Measurements from ENCODE around the gene NUP35.

Gene NUP35

GRCh38 chr2:183124222-183124956, at the start of gene NUP35:
Gene NUP35 (plus strand): TSS chr2:183124443. CDS start chr2:183124458, 15 bp downstream.
- DNase-seq = peak; percentile 80 to 87

GRCh38 chr2:183078163-183078463, 46.1 kb upstream of the NUP35 start:
- no peak for DNase-seq

- DNase-seq = peak; percentile 67 to 87
Observed at GRCh38 chr2:183078464-183079138, 45.6 kb upstream of the NUP35 start, which contains the start of gene DUSP19. Gene DUSP19 (plus strand): TSS chr2:183078747. CDS start chr2:183078934, 187 bp downstream.

- no peak for DNase-seq
Observed at GRCh38 chr2:183079139-183079775, 45.0 kb upstream of the NUP35 start.

- DNase-seq = peak in 1 of 2 experiments; percentile 4
Observed at GRCh38 chr2:183081911-183082310, 42.3 kb upstream of the NUP35 start.

- DNase-seq = no peak
Observed at GRCh38 chr2:183088061-183088460, 36.2 kb upstream of the NUP35 start.

- no peak for DNase-seq
Observed at GRCh38 chr2:183089192-183089851, 34.9 kb upstream of the NUP35 start.

GRCh38 chr2:183091318-183091953, 32.8 kb upstream of the NUP35 start:
- no peak for DNase-seq

GRCh38 chr2:183091954-183092345, 32.3 kb upstream of the NUP35 start:
- DNase-seq = no peak

GRCh38 chr2:183093857-183094657, 30.2 kb upstream of the NUP35 start:
- DNase-seq = no peak

GRCh38 chr2:183105402-183106134, 18.7 kb upstream of the NUP35 start:
- no peak for DNase-seq

- no peak for DNase-seq
Observed at GRCh38 chr2:183112577-183112976, 11.7 kb upstream of the NUP35 start.

- DNase-seq = no peak
Observed at GRCh38 chr2:183113630-183114029, 10.6 kb upstream of the NUP35 start.

- DNase-seq = no peak
Observed at GRCh38 chr2:183117226-183117625, 7.0 kb upstream of the NUP35 start.

GRCh38 chr2:183123117-183123958, 905 bp upstream of the NUP35 start:
- DNase-seq = no peak

- no peak for DNase-seq
Observed at GRCh38 chr2:183123959-183124221, 353 bp upstream of the NUP35 start.

- no peak for DNase-seq
Observed at GRCh38 chr2:183124957-183125255, 663 bp downstream of the NUP35 start.

GRCh38 chr2:183125659-183126341, 1.6 kb downstream of the NUP35 start:
- DNase-seq = no peak

- no peak for DNase-seq
Observed at GRCh38 chr2:183126635-183127034, 2.4 kb downstream of the NUP35 start.

- no peak for DNase-seq
Observed at GRCh38 chr2:183134016-183134415, 9.8 kb downstream of the NUP35 start.

Measured in SW 1271 (cell line).